ENCODE measurements around the gene FOXL2. TPM values are rescaled to one million over a fixed set of nuclear protein-coding genes. Genes with fewer than 3 reads are reported as not detected.

The FOXL2 gene
- total RNA-seq, 2 donors from 2014 or later: not detected

DNA sequence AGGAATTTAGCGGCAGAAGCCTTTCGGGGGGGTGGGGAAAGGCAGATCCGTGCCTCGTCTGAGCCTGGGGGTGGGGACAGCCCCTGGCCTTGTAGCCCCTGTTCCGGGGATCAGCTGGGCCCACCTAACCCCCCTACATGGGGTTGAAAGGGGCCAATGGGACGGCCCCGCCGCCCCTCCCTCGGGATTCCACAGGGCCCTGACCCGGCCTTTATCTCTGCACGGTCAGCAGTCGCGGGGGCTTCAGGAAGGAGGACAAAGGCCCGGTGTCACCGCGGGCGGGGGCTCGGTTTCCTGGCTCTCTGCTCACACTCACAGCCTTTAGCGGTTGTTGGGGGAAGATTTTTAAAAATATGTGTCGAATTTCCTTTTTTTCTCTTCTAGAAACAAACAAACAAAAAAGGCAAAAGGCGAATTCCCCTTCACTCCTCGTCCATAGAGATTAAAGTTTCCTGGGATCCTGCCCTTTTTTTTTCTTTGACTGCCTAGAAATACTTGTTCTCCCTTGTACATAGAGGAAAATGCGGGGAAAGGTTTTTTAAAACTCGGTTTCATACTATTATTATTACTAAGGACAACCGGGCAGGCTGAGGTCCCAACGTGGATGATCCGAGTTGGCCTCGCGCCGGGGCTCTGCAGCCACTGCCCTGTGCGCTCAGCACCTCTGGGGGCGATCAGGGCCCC, 7.9 kb downstream of the FOXL2 start:
- H3K9me3 ChIP-seq: no peaks in the 10 kb centered on the region
- peak overlapping the region; percentile 32 for H3K4me3 ChIP-seq
- no peaks in the 10 kb centered on the region for H3K36me3 ChIP-seq
- H3K27me3 ChIP-seq (replicated peaks; ENCODE audit: insufficient read depth): peaks cover 61% of the 10 kb centered on the region
- ATAC-seq (ENCODE audit: insufficient number of reproducible peaks, low FRiP score, low read depth): no peak
- no peak overlapping the region for H3K27ac ChIP-seq
- TF ChIP-seq, protein P1, sequence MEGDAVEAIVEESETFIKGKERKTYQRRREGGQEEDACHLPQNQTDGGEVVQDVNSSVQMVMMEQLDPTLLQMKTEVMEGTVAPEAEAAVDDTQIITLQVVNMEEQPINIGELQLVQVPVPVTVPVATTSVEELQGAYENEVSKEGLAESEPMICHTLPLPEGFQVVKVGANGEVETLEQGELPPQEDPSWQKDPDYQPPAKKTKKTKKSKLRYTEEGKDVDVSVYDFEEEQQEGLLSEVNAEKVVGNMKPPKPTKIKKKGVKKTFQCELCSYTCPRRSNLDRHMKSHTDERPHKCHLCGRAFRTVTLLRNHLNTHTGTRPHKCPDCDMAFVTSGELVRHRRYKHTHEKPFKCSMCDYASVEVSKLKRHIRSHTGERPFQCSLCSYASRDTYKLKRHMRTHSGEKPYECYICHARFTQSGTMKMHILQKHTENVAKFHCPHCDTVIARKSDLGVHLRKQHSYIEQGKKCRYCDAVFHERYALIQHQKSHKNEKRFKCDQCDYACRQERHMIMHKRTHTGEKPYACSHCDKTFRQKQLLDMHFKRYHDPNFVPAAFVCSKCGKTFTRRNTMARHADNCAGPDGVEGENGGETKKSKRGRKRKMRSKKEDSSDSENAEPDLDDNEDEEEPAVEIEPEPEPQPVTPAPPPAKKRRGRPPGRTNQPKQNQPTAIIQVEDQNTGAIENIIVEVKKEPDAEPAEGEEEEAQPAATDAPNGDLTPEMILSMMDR (IDR thresholded peaks at IDR 0.05): no peak
- peaks cover 28 to 42% of the 10 kb centered on the region in 2 donors for H3K4me1 ChIP-seq (ENCODE audit: control insufficient read depth in 1 of 2, low read depth in 2 of 2)
- DNase-seq (ENCODE audit: low spot score): no peak

DNA sequence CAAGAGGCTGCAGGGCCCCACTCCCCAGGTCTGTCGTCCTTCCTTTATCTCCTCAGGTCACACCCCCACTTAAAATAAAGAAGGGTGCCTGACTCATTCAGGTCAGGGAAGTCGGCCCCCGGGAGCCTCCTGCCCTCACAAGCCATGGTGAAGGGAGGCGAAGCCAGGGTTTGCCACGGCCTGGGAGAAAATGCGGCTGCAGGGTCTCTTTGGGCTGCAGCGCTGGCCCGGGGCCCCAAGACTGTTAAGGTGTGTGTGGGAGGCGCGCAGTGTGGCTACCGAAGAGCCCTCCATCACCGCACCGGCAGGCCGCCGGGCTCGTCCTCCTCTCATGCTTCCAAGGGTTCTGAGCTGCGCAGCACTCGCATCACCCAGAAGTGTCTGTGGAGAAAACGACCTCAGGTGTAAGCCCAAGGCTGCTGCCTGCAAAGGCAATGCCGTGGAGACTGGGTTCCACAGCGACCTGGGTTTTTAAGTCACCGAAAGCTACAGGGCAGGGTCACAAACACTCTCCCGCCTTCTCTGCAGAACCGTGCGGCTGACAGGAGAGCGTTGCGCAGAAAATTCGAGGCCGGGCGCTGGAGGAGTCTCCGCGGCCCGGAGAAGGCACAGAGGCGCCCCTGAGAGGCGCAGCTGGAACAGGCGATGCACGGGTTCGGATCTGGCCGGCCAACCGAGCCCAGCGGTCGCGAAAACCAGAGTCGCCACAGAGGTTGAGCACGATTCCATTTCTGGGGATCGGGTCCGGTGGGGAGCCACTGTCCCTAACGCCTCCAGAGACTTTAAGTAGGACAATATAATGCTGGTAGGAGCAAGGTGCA, 8.7 kb downstream of the FOXL2 start:
- H3K36me3 ChIP-seq: no peaks in the 10 kb centered on the region
- no peak for DNase-seq (ENCODE audit: low spot score)
- H3K9me3 ChIP-seq: no peaks in the 10 kb centered on the region
- H3K27me3 ChIP-seq (replicated peaks; ENCODE audit: insufficient read depth): peaks cover 54% of the 10 kb centered on the region
- peak overlapping the region; percentile 32 for H3K4me3 ChIP-seq
- no peak for ATAC-seq (ENCODE audit: insufficient number of reproducible peaks, low FRiP score, low read depth)
- H3K27ac ChIP-seq: peak overlapping the region in 1 of 2 donors; percentile 15
- TF ChIP-seq, protein P1 (IDR thresholded peaks at IDR 0.05): no peak
- peaks cover 28 to 42% of the 10 kb centered on the region in 2 donors for H3K4me1 ChIP-seq (ENCODE audit: control insufficient read depth in 1 of 2, low read depth in 2 of 2)

DNA sequence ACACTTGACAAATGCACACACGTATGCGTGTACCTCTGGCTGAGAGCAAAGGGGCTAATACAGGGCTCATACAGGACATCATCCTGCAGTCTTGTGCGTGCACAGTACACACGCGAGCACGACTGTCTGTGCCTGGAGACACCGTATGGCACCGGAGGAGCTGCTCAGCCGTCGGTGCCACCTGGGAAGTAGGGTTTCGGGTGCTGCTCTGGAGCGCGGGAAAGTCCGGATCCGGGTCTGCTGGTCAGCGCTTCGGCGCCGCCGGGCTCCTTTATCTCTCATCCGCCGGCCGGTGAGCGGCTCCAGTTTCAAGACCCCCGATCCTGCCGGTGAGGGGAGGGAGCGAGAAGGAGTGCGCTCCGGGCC, 9.3 kb downstream of the FOXL2 start:
- Histone ChIP-seq H3K27ac (no peak overlapping the region), H3K4me3 (peak overlapping the region; percentile 32), H3K27me3 (replicated peaks; ENCODE audit: insufficient read depth) (peaks cover 48% of the 10 kb centered on the region), H3K9me3 (no peaks in the 10 kb centered on the region), H3K4me1 (ENCODE audit: control insufficient read depth in 1 of 2, low read depth in 2 of 2) (peaks cover 28 to 42% of the 10 kb centered on the region in 2 donors), H3K36me3 (no peaks in the 10 kb centered on the region)
- ATAC-seq (ENCODE audit: insufficient number of reproducible peaks, low FRiP score, low read depth) (peak; percentile 3), DNase-seq (ENCODE audit: low spot score) (no peak)
- TF ChIP-seq, protein P1 (IDR thresholded peaks at IDR 0.05): no peak

DNA sequence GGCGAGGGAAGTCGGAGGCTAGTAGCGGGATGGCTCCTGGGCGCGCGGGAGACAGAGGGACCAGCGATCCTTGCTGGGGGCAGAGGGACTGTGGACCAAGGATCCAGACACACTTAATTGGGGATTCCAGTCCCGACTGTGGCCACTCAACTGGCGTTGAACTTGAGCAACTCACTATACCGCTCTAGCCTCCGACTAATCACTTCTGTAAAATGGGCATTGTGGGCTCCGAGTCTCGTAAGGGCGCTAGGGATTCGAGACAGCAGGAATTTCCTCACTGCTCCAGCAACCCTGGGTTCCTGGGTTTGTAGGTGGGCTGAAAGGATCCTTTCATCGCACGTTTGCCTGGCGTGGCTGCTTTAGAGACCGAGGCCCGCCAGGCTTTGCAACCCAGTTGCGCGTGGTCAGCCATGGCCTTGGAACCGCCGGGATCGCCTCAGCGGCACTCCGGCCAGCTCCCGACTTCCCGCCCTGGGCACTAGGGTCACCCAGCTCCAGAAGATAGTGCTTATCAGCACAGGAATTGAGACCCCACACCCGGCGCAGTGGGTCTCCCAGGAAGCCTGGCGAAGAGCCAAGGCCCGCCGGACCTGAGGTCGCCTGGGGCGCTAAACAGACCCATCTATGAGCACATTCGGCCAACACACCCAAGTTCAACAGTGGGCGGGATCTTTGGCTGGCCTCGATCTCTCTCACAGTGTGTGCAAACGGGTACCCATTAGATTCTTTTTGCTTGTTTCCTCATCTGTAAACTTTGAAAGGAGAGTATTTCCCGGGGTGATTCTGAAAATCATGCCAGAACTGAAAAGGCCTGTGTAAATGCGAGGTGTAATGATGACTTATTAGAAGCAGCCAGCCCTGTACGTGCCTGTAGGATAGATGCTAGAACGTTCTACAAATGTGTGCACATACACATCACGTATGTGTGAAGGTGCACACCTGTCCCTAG, 9.9 kb downstream of the FOXL2 start:
- no peaks in the 10 kb centered on the region for H3K36me3 ChIP-seq
- ATAC-seq (ENCODE audit: insufficient number of reproducible peaks, low FRiP score, low read depth) (no peak), DNase-seq (ENCODE audit: low spot score) (no peak)
- TF ChIP-seq, protein P1 (IDR thresholded peaks at IDR 0.05): no peak
- H3K4me3 ChIP-seq: peak overlapping the region; percentile 66
- H3K27ac ChIP-seq: no peak overlapping the region
- H3K27me3 ChIP-seq (replicated peaks; ENCODE audit: insufficient read depth): peaks cover 41% of the 10 kb centered on the region
- H3K4me1 ChIP-seq (ENCODE audit: control insufficient read depth in 1 of 2, low read depth in 2 of 2): peaks cover 28 to 42% of the 10 kb centered on the region in 2 donors
- no peaks in the 10 kb centered on the region for H3K9me3 ChIP-seq

Measured in thoracic aorta (tissue), 2 donors.